ENCODE results near the gene ETFRF1. TPM values are rescaled to one million over a fixed set of nuclear protein-coding genes. Genes with fewer than 3 reads are reported as not detected.

ETFRF1 gene
- total and polyA plus RNA-seq, 2 of the 8 experiments (the other 6 are each of a cell fraction or from before 2014, with no cell fraction given): 4.3 to 7.7 TPM

DNA sequence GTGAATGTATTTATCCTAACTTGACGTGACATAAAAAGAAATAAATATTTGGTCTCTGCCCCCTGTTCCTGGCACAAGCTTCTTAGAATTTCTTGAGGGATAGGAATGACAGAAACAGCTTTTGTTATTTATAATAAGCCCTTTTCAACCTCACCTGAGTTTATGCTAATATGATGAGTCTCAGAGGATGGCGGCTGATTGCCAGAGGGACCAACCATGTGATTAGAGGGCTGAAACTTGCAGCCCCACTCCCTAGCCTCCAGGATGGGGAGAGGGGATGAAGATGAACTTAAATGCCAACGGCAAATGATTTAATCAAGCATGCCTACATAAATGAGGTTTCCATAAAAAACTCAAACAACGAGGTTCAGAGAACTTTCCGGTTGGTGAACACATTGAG, 43.0 kb upstream of the ETFRF1 start:
- ChIA-PET POLR2A (ENCODE audit: partially characterized antibody) (interaction anchor here (0.5 to 0.9 kb wide), 2 partner anchors 9 to 708 kb away, joined by 3 read pairs; no protein-coding TSS in a partner anchor), CTCF (ENCODE audit: partially characterized antibody) (interaction anchor here (0.9 to 4.0 kb wide), 8 partner anchors 6 to 365 kb away, joined by 3 to 24 read pairs (median 5); partner anchors contain the start of genes DNAI7 and ETFRF1)
- Histone ChIP-seq H4K5ac (ENCODE audit: insufficient read length, low read depth, low read length) (no peak overlapping the region), H2AK5ac (ENCODE audit: low read depth, low read length) (no peak overlapping the region), H2BK12ac (ENCODE audit: low read depth, low read length) (no peak overlapping the region), H3K14ac (ENCODE audit: insufficient read length) (no peak overlapping the region), H3K9me3 (ENCODE audit: insufficient read depth in 2 of 2, low read depth in 1 of 2, low read length in 1 of 2) (no peaks in the 10 kb centered on the region), H4K91ac (replicated peaks; ENCODE audit: insufficient read length, low read length) (no peak overlapping the region), H2AFZ (ENCODE audit: low read length) (no peak overlapping the region), H3K79me2 (ENCODE audit: control insufficient read depth in 1 of 2, insufficient read depth in 2 of 2, low read length in 2 of 2) (no peaks in the 10 kb centered on the region), H3K27ac (ENCODE audit: low read depth, low read length) (no peak overlapping the region), H4K8ac (ENCODE audit: extremely low read depth, insufficient read depth, low read length) (no peak overlapping the region), H3K9ac (replicated peaks in 1 of 4; ENCODE audit: extremely low read depth in 1 of 4, low read depth in 3 of 4, low read length in 3 of 4) (no peak overlapping the region), H3K4me2 (ENCODE audit: insufficient read depth in 1 of 2, low read depth in 2 of 2, low read length in 2 of 2) (no peak overlapping the region), H3K23me2 (ENCODE audit: low read depth, low read length) (no peaks in the 10 kb centered on the region), H3K4ac (replicated peaks; ENCODE audit: insufficient read length, low read depth, low read length) (no peak overlapping the region), H4K20me1 (replicated peaks in 1 of 2; ENCODE audit: control insufficient read depth in 1 of 2, insufficient read depth in 2 of 2, low read length in 2 of 2) (no peaks in the 10 kb centered on the region), H2BK20ac (ENCODE audit: low read length) (no peak overlapping the region), H3K18ac (ENCODE audit: extremely low read depth, low read length) (no peak overlapping the region; the same call in 1 of the 2 replicates), H2BK5ac (ENCODE audit: low read depth, low read length) (no peak overlapping the region), H3K36me3 (ENCODE audit: control insufficient read depth in 2 of 4, insufficient read depth in 4 of 4, low read length in 3 of 4) (no peaks in the 10 kb centered on the region), H3K27me3 (replicated peaks in 1 of 4; ENCODE audit: control insufficient read depth in 3 of 4, extremely low read depth in 1 of 4, insufficient read depth in 3 of 4, low read length in 3 of 4) (no peaks in the 10 kb centered on the region), H3K56ac (replicated peaks; ENCODE audit: insufficient read length, low read depth, low read length) (no peak overlapping the region), H3K4me1 (replicated peaks in 1 of 4; ENCODE audit: control insufficient read depth in 3 of 4, insufficient read depth in 4 of 4, low read length in 3 of 4) (peaks cover 0 to 9% (median 0%) of the 10 kb centered on the region in 4 experiments; a peak in 3 of 7 replicates), H2BK15ac (ENCODE audit: low read length) (no peak overlapping the region), H3K23ac (ENCODE audit: insufficient read length) (no peak overlapping the region), H3K4me3 (ENCODE audit: extremely low read depth in 1 of 4, insufficient read depth in 2 of 4, low read depth in 3 of 4, low read length in 4 of 4) (no peak overlapping the region), H3K79me1 (ENCODE audit: low read depth, low read length) (no peaks in the 10 kb centered on the region), H2BK120ac (replicated peaks; ENCODE audit: low read depth, low read length) (peak overlapping the region; percentile 75)
- TF ChIP-seq TEAD4 (IDR thresholded peaks at IDR 0.05; ENCODE audit: low read depth, low read length) (no peak), SUZ12 (IDR thresholded peaks at IDR 0.05; ENCODE audit: low read length) (no peak), POU5F1 (IDR thresholded peaks at IDR 0.05; ENCODE audit: low read depth, low read length) (no peak)
- WGBS, 2 experiments (ENCODE audit: extremely low coverage in 1 of 2, insufficient coverage in 1 of 2, insufficient read length in 1 of 2, insufficient replicate concordance in 2 of 2, low coverage in 1 of 2, low lambda C conversion rate in 2 of 2, missing lambda C conversion rate in 1 of 2): 55% methylated on average over 5 of the region's 5 CpGs; no CpG with 5 or more reads in 1 of the 2 experiments
- FAIRE-seq (no peak), DNase-seq (ENCODE audit: low read depth in 1 of 2, low spot score in 2 of 2) (no peak)

Measured in H1 (cell line).